ENCODE measurements around the gene ELOVL6.
"Not testable (repeated sequence)": the region's sequence is repeated elsewhere in the genome, so short reads cannot be mapped to it uniquely, and the experiment has no call there.

Gene ELOVL6

GRCh38 chr4:110078148-110078547, 120.3 kb downstream of the ELOVL6 start:
- not testable (repeated sequence) for DNase-seq (ENCODE audit: low read depth in 2 of 3, low spot score in 1 of 3)

DNA sequence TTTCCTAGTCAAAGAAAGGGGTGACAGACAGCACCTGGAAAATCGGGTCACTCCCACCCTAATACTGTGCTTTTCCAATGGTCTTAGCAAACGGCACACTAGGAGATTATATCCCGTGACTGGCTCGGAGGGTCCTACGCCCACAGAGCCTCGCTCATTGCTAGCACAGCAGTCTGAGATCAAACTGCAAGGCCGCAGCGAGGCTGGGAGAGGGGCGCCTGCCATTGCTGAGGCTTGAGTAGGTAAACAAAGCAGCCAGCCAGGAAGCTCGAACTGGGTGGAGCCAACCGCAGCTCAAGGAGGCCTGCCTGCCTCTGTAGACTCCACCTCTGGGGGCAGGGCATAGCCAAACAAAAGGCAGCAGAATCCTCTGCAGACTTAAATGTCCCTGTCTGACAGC, 121.6 kb downstream of the ELOVL6 start:
- not testable (repeated sequence) for DNase-seq (ENCODE audit: low read depth in 2 of 3, low spot score in 1 of 3)

GRCh38 chr4:110075891-110076290, 122.5 kb downstream of the ELOVL6 start:
- DNase-seq (ENCODE audit: low read depth in 2 of 3, low spot score in 1 of 3): no peak

GRCh38 chr4:110075083-110075738, 123.2 kb downstream of the ELOVL6 start:
- no peak for DNase-seq (ENCODE audit: low read depth in 2 of 3, low spot score in 1 of 3)

- DNase-seq (ENCODE audit: low read depth in 2 of 3, low spot score in 1 of 3): no peak
Measured at GRCh38 chr4:110074570-110074969, 123.8 kb downstream of the ELOVL6 start.

DNA sequence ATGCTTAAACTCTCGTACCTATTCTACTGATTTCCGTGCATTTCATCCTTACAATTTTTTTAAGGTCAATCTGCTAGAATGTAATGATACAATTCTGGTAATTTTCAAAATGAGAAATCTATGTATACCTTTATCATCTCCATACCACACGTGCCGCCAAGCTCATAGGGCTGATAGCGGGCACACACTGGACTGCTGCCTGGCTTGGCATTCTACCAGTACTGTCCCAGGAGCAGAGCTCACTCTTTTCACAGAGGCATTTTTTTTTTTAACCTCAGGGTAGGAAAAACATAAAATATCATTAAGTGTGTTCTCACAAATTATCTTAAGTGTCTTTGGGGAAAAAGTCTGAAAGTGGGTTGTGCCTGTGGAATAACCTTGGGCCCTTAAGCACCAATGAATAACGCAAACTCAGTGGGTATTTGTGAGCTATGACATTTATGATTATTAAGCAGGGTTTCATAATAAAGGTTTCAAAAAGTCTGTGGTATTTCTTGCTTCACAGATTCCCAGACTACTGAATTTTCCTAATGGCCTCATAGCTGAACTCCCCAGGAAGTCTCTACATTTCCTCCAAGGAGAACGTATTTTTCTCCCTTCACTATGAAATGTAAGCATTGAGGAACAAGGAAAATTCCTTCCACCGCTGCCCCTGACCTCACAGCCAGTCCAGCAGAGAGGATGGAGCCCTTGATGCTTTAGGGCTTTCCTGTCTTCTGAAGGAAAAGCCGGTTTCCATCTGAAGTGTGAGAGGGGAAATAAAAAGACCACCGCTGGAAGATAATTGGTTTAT, 125.2 kb downstream of the ELOVL6 start:
- no peak for DNase-seq (ENCODE audit: low read depth in 2 of 3, low spot score in 1 of 3)

DNA sequence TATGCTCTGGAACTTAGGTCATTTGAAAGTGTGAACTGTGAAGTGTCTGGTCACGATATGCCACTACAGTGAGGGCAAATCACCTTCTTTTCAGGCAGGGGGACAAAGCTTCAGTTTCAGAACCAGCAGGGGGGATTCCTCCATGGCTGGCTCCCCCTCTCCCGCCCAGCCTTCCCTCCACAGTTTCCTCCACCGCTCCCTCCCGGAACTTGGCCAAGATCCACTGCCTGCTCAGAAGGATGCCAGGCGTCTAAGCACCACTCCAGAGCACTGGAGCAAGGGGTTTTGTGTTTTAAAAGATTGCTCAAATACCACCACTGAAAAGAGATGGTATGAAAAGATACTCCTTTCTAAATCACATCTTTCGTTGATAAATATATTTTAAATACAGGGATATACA, 126.9 kb downstream of the ELOVL6 start:
- no peak for DNase-seq (ENCODE audit: low read depth in 2 of 3, low spot score in 1 of 3)

GRCh38 chr4:110068248-110068647, 130.2 kb downstream of the ELOVL6 start:
- no peak for DNase-seq (ENCODE audit: low read depth in 2 of 3, low spot score in 1 of 3)

GRCh38 chr4:110064934-110065333, 133.5 kb downstream of the ELOVL6 start:
- no peak for DNase-seq (ENCODE audit: low read depth in 2 of 3, low spot score in 1 of 3)

DNA sequence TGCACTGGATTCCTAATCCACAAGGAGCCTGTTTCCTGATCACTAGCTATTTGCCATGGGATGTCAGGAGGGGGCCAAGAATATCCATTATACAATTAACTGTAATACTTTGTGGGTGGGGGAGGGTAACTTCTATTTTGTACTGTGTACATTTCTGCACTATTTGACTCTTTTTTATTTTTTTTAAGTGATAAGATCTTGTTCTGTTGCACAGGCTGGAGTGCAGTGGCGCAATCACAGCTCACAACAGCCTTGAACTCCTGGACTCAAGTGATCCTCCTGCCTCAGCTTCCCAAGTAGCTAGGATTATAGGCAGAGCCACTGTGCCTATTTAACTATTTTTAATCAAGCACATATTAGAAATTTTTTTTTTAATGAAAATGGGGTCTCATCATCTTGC, 134.1 kb downstream of the ELOVL6 start:
- DNase-seq (ENCODE audit: low read depth in 2 of 3, low spot score in 1 of 3): no peak

- DNase-seq (ENCODE audit: low read depth in 2 of 3, low spot score in 1 of 3): no peak
Measured at GRCh38 chr4:110062166-110062565, 136.2 kb downstream of the ELOVL6 start.

- no peak for DNase-seq (ENCODE audit: low read depth in 2 of 3, low spot score in 1 of 3)
Measured at GRCh38 chr4:110061076-110061475, 137.3 kb downstream of the ELOVL6 start.

DNA sequence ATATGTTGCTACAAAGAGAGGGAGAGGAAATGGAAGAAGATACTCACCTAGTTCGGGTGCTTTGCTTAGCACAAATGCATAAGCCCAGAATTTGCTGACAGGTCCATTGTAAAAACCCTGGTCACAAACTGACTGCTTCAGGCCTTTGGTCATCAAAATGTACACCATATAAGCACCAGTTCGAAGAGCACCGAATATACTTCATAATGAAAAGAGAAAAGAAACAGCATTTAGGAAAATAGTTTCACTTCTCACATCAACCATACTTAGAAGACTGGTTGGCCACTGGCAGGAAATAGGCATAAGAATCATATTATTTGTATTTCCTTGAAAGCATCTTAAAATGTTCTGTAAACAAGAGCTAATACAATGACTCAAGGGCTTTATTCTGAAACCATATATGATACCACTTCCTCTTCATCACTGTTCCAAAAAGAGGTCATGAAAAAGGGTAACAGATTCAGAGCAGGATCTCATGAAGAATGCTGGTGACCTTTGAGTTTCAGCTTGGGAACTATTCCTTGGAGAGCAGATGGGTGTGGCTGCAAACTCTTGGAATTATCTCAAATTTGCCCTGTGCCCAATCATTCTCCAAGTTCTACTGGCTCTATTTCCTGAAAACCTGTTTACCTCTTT, 138.7 kb downstream of the ELOVL6 start:
- no peak for DNase-seq (ENCODE audit: low read depth in 2 of 3, low spot score in 1 of 3)

DNA sequence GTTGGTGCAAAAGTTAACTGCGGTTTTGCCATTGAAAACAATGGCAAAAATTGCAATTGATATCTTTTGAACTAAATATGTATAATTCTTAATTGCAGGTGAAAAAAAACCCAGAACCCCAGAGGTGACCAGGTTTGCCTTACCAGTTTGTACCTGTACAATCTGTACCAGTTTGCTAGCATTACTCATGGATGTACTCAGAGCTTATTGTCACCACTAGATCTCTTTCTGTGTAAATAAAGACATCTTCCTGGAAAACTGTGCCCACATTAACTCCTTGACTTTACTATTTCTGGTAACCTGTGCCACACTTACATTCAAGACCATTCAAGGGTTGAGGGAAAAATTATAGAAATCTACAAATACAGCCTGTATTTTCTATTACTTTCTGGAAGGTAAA, 139.7 kb downstream of the ELOVL6 start:
- DNase-seq (ENCODE audit: low read depth in 2 of 3, low spot score in 1 of 3): no peak

GRCh38 chr4:110055158-110055768, 143.2 kb downstream of the ELOVL6 start:
- DNase-seq (ENCODE audit: low read depth in 2 of 3, low spot score in 1 of 3): no peak

GRCh38 chr4:110049951-110050925, 148.2 kb downstream of the ELOVL6 start:
- DNase-seq (ENCODE audit: low read depth in 2 of 3, low spot score in 1 of 3): peak in 2 of 3 donors; percentile 25 to 44

GRCh38 chr4:110046588-110047049, 151.8 kb downstream of the ELOVL6 start:
- DNase-seq (ENCODE audit: low read depth in 2 of 3, low spot score in 1 of 3): no peak

DNA sequence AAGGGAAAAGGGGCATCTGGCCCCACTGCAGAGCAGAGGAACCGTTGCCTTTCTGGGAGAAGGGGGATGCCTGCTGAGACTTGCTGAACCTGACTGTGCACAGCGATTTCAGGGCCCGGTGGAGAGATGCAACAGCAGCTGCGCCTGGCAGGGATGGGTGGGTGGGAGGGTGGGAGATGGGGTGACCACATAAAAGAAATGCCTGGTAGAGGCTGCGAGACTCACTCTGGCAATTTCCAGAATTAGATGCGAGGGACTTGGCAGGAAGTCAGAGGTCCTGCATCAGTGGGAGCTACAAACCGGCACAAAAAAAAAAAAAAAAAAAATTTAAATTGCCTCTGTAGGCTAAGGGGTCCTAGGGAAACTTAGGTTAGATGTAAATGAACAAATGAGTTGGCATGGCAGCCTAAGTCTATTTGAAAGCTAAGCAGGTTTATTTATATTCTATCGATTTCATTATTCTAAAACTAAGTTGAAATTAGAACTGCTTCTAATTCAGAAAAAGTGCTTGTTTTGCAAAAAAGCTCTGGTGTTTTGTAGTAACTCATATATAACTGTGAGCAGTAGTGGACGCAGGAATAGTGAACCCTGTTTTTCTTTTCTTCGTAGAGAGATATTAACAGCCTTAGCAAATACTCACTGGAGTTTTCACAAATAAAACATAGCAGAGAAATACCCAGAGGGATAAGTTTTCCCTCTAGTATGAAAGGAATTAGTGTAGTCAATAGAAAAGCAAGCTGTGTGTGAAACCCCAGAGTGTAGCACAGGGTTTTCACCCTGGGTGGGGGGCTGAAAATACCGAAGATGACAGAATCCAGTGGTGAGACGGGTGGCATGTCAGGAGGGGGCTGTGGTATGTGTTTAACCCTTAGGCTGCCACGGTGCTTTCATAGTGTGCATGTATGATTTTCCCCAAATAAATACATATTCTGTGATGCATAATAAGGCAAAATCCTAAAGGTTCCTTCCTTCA, 155.6 kb downstream of the ELOVL6 start:
- DNase-seq (ENCODE audit: low read depth in 2 of 3, low spot score in 1 of 3): no peak

- DNase-seq (ENCODE audit: low read depth in 2 of 3, low spot score in 1 of 3): no peak
Measured at GRCh38 chr4:110041735-110042134, 156.7 kb downstream of the ELOVL6 start.
